H9 (cell line): ENCODE measurements around the gene MUC22. TPM values are rescaled to one million over a fixed set of nuclear protein-coding genes. Genes with fewer than 3 reads are reported as not detected.

Source experiments
- DNase-seq: peaks from one replicate; pipeline ENCODE4 v3.0.0-alpha.2; 2017
- H2AFZ ChIP-seq: one replicate; pipeline ENCODE4 v1.6.1; 2013; ENCODE audit warnings: mild to moderate bottlenecking, low read length, control low read depth, moderate library complexity
- H2AK5ac ChIP-seq: 2 replicates; pipeline ENCODE4 v1.6.1; 2013; ENCODE audit warnings: low read length, control low read depth, mixed read lengths; ENCODE audit not compliant: insufficient read length
- H2BK120ac ChIP-seq: one replicate; pipeline ENCODE4 v1.6.1; 2013; ENCODE audit warnings: low read depth, mild to moderate bottlenecking, low read length, control low read depth, inconsistent platforms; ENCODE audit not compliant: poor library complexity, severe bottlenecking
- H2BK12ac ChIP-seq: 2 replicates; pipeline ENCODE4 v1.6.1; 2013; ENCODE audit warnings: low read length, control low read depth, mixed read lengths, low read depth; ENCODE audit not compliant: insufficient read length
- H2BK15ac ChIP-seq: 2 replicates; pipeline ENCODE4 v1.6.1; 2013; ENCODE audit warnings: low read depth, low read length, control low read depth
- H2BK20ac ChIP-seq: one replicate; pipeline ENCODE4 v1.6.1; 2013; ENCODE audit warnings: low read depth, mild to moderate bottlenecking, low read length, control low read depth, inconsistent platforms; ENCODE audit not compliant: poor library complexity, severe bottlenecking
- H2BK5ac ChIP-seq: 2 replicates; pipeline ENCODE4 v1.6.1; 2013; ENCODE audit warnings: low read length, control low read depth, mixed read lengths; ENCODE audit not compliant: insufficient read length
- H3K14ac ChIP-seq: 2 replicates; pipeline ENCODE4 v1.6.1; 2013; ENCODE audit warnings: low read length, control low read depth; ENCODE audit not compliant: insufficient read depth
- H3K18ac ChIP-seq: 2 replicates; pipeline ENCODE4 v1.6.1; 2013; ENCODE audit warnings: low read depth, mild to moderate bottlenecking, mixed read lengths, low read length, control low read depth; ENCODE audit not compliant: insufficient read length
- H3K23ac ChIP-seq: 2 replicates; pipeline ENCODE4 v1.6.1; 2013; ENCODE audit warnings: low read length, control low read depth, mixed read lengths, low read depth; ENCODE audit not compliant: insufficient read length
- H3K23me2 ChIP-seq: 2 replicates; pipeline ENCODE4 v1.6.1; 2013; ENCODE audit warnings: low read depth, mild to moderate bottlenecking, mixed read lengths, low read length, control low read depth; ENCODE audit not compliant: insufficient read length, poor library complexity, severe bottlenecking
- H3K27ac ChIP-seq: 2 replicates; pipeline ENCODE4 v1.5.1; 2013; ENCODE audit warnings: low read length, control low read depth, mixed read lengths, low read depth; ENCODE audit not compliant: insufficient read length
- H3K27me3 ChIP-seq: 2 replicates; pipeline ENCODE4 v1.6.1; 2013; ENCODE audit warnings: low read length, control low read depth, inconsistent platforms; ENCODE audit not compliant: insufficient read depth
- H3K4ac ChIP-seq: 2 replicates; pipeline ENCODE4 v1.6.1; 2013; ENCODE audit warnings: low read depth, mild to moderate bottlenecking, control low read depth, inconsistent platforms, low read length, moderate library complexity
- H3K4me1 ChIP-seq: 2 replicates; pipeline ENCODE4 v1.6.1; 2013; ENCODE audit warnings: low read length, control low read depth, inconsistent platforms; ENCODE audit not compliant: insufficient read depth
- H3K4me2 ChIP-seq: 2 replicates; pipeline ENCODE4 v1.6.1; 2013; ENCODE audit warnings: low read length, control low read depth, mixed read lengths; ENCODE audit not compliant: insufficient read length, insufficient read depth
- H3K56ac ChIP-seq: 2 replicates; pipeline ENCODE4 v1.6.1; 2013; ENCODE audit warnings: low read depth, mild to moderate bottlenecking, mixed read lengths, low read length, control low read depth; ENCODE audit not compliant: insufficient read length
- H3K79me1 ChIP-seq: 2 replicates; pipeline ENCODE4 v1.6.1; 2013; ENCODE audit warnings: low read depth, mild to moderate bottlenecking, moderate library complexity, low read length, control low read depth, inconsistent platforms; ENCODE audit not compliant: insufficient read depth, poor library complexity, severe bottlenecking
- H3K79me2 ChIP-seq: 2 replicates; pipeline ENCODE4 v1.6.1; 2013; ENCODE audit warnings: low read length, control low read depth, inconsistent platforms; ENCODE audit not compliant: insufficient read depth
- H3K9ac ChIP-seq: 2 replicates; pipeline ENCODE4 v1.6.1; 2013; ENCODE audit warnings: low read length, control low read depth, mixed read lengths; ENCODE audit not compliant: insufficient read length; ENCODE audit errors: extremely low read depth
- H3K9me3 ChIP-seq: one replicate; pipeline ENCODE4 v1.6.1; 2013; ENCODE audit warnings: low read depth, low read length, inconsistent platforms; ENCODE audit not compliant: control insufficient read depth
- H3T11ph ChIP-seq: one replicate; pipeline ENCODE4 v1.6.1; 2013; ENCODE audit warnings: mild to moderate bottlenecking, low read length, control low read depth, inconsistent platforms
- H4K20me1 ChIP-seq: one replicate; pipeline ENCODE4 v1.6.1; 2013; ENCODE audit not compliant: control insufficient read depth, insufficient read length, insufficient read depth
- H4K5ac ChIP-seq: 2 replicates; pipeline ENCODE4 v1.6.1; 2013; ENCODE audit warnings: low read depth, mild to moderate bottlenecking, mixed read lengths, low read length, control low read depth; ENCODE audit not compliant: insufficient read length
- H4K8ac ChIP-seq: replicated peaks from 2 replicates; pipeline ENCODE4 v1.6.1; 2013; ENCODE audit warnings: low read length, control low read depth, mixed read lengths, low read depth; ENCODE audit not compliant: insufficient read length
- H4K91ac ChIP-seq: 2 replicates; pipeline ENCODE4 v1.6.1; 2013; ENCODE audit warnings: low read depth, mild to moderate bottlenecking, moderate library complexity, mixed read lengths, low read length, control low read depth; ENCODE audit not compliant: insufficient read length
- H3K27ac Mint-ChIP-seq, 3 experiments: 2 replicates in 2 of 3; 3 replicates in 1 of 3; pipeline ENCODE4 v1.8.0; 2020 to 2021; ENCODE audit warnings: mixed read lengths in 3 of 3, mild to moderate bottlenecking in 1 of 3, moderate library complexity in 1 of 3
- H3K27me3 Mint-ChIP-seq: 2 replicates; pipeline ENCODE4 v1.8.0; 2021; ENCODE audit warnings: low read depth, mild to moderate bottlenecking, moderate library complexity, mixed read lengths
- H3K36me3 Mint-ChIP-seq, 3 experiments: 2 replicates in 2 of 3; 3 replicates in 1 of 3; pipeline ENCODE4 v1.8.0; 2020 to 2021; ENCODE audit warnings: low read depth in 3 of 3, mixed read lengths in 3 of 3; ENCODE audit not compliant: insufficient read depth in 1 of 3
- H3K4me1 Mint-ChIP-seq, 2 experiments: 2 replicates each; pipeline ENCODE4 v1.8.0; 2020; ENCODE audit warnings: mixed read lengths in 2 of 2
- H3K4me3 Mint-ChIP-seq, 2 experiments: 2 replicates in 1 of 2; 3 replicates in 1 of 2; pipeline ENCODE4 v1.8.0; 2020 to 2021; ENCODE audit warnings: mild to moderate bottlenecking in 2 of 2, mixed read lengths in 2 of 2, moderate library complexity in 1 of 2
- H3K9me3 Mint-ChIP-seq, 2 experiments: 2 replicates in 1 of 2; 3 replicates in 1 of 2; pipeline ENCODE4 v1.8.0; 2020; ENCODE audit warnings: mild to moderate bottlenecking in 2 of 2, mixed read lengths in 2 of 2, moderate library complexity in 1 of 2
- WGBS: extraction: QIAGEN DNeasy Blood & Tissue Kit; methylation state at CpG from one replicate; pipeline ENCODE4 v1.1.7; 2013; ENCODE audit warnings: missing lambda C conversion rate, low lambda C conversion rate, mixed read lengths; ENCODE audit not compliant: insufficient read length; ENCODE audit errors: extremely low coverage; 5-methylcytosine and 5-hydroxymethylcytosine counted together
- total RNA-seq: library from RNA; stranded (reverse); gene quantifications from 2 replicates; pipeline ENCODE4 v1.2.1, GENCODE V29; 2021
- TF ChIP-seq, protein P1 (sequence below): fragments of 200-600 bp; sonication (generic); conservative IDR thresholded peaks from 3 replicates; pipeline ENCODE4 v1.8.0; 2021; ENCODE audit warnings: antibody characterized with exemption, mild to moderate bottlenecking

Gene MUC22
- total RNA-seq, 1 experiment from 2014 or later: not detected

DNA sequence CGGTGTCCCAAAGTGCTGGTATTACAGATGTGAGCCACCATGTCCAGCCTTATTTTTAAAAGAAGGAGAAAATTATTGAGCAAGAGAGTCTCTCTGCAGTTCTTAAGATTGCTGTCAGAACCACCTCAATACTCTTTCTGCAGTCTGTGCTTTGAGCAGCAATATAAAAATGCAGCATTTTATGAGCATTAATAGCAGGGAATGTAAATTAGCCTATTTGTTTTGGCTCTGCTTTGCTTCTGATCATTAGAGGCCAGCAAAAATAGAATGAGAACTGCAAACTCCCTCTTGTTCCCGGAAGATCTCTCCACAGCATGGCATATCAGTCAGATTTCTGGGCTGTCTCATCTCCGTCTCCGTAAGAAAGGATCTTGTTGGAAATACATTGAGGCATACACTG lies 66.3 kb downstream of the MUC22 start:
- H3K9me3 ChIP-seq: no peaks in the 10 kb centered on the region
- no peak overlapping the region for H2AK5ac ChIP-seq
- H3K18ac ChIP-seq: no peak overlapping the region
- WGBS: no CpG with 5 or more reads among the region's 4 CpGs
- no peak overlapping the region for H2BK12ac ChIP-seq
- H4K20me1 ChIP-seq: no peaks in the 10 kb centered on the region
- H3K56ac ChIP-seq: no peak overlapping the region
- H2BK15ac ChIP-seq: no peak overlapping the region
- H3T11ph ChIP-seq: no peak overlapping the region
- H3K23me2 ChIP-seq: no peaks in the 10 kb centered on the region
- H3K23ac ChIP-seq: no peak overlapping the region
- no peak overlapping the region for H3K4me3 Mint-ChIP-seq
- no peak overlapping the region for H3K4me2 ChIP-seq
- DNase-seq: no peak
- H3K9ac ChIP-seq: no peak overlapping the region
- no peaks in the 10 kb centered on the region for H3K79me1 ChIP-seq
- H3K27ac ChIP-seq: no peak overlapping the region
- no peak overlapping the region for H4K5ac ChIP-seq
- H3K4ac ChIP-seq: no peak overlapping the region
- H3K79me2 ChIP-seq: no peaks in the 10 kb centered on the region
- H3K4me1 Mint-ChIP-seq: peaks cover 34 to 36% of the 10 kb centered on the region in 2 experiments
- 0 out of 7 replicates have a peak overlapping the region, but pooled peaks of 1 of the 3 experiments have one; percentile 3 for H3K27ac Mint-ChIP-seq
- H3K4me1 ChIP-seq: peaks cover 4% of the 10 kb centered on the region; the same call in 1 of the 2 replicates
- TF ChIP-seq, protein P1, sequence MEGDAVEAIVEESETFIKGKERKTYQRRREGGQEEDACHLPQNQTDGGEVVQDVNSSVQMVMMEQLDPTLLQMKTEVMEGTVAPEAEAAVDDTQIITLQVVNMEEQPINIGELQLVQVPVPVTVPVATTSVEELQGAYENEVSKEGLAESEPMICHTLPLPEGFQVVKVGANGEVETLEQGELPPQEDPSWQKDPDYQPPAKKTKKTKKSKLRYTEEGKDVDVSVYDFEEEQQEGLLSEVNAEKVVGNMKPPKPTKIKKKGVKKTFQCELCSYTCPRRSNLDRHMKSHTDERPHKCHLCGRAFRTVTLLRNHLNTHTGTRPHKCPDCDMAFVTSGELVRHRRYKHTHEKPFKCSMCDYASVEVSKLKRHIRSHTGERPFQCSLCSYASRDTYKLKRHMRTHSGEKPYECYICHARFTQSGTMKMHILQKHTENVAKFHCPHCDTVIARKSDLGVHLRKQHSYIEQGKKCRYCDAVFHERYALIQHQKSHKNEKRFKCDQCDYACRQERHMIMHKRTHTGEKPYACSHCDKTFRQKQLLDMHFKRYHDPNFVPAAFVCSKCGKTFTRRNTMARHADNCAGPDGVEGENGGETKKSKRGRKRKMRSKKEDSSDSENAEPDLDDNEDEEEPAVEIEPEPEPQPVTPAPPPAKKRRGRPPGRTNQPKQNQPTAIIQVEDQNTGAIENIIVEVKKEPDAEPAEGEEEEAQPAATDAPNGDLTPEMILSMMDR: no peak
- H3K9me3 Mint-ChIP-seq: no peaks in the 10 kb centered on the region
- no peaks in the 10 kb centered on the region for H3K36me3 Mint-ChIP-seq
- no peak overlapping the region for H2BK5ac ChIP-seq
- no peak overlapping the region for H3K14ac ChIP-seq
- H2AFZ ChIP-seq: no peak overlapping the region
- no peaks in the 10 kb centered on the region for H3K27me3 Mint-ChIP-seq
- no peak overlapping the region for H2BK20ac ChIP-seq
- no peak overlapping the region for H2BK120ac ChIP-seq
- H3K27me3 ChIP-seq: no peaks in the 10 kb centered on the region
- H4K8ac ChIP-seq: no peak overlapping the region
- H4K91ac ChIP-seq: no peak overlapping the region
